Testis (tissue), 3 donors: Measurements from ENCODE around the gene ZNF430. TPM values are rescaled to one million over a fixed set of nuclear protein-coding genes. Genes with fewer than 3 reads are reported as not detected.

Experiments
- DNase-seq: peaks from one replicate; pipeline ENCODE4 v3.0.0-alpha.2; 2019
- H3K27ac ChIP-seq, 2 donors: fragments of 200-600 bp; sonication (generic); one replicate each; pipeline ENCODE4 v1.5.1; 2019
- H3K27me3 ChIP-seq: fragments of 200-600 bp; sonication (generic); one replicate; pipeline ENCODE4 v1.5.1; 2019
- H3K36me3 ChIP-seq: fragments of 200-600 bp; sonication (generic); one replicate; pipeline ENCODE4 v1.5.1; 2017; ENCODE audit warnings: low read depth; ENCODE audit errors: missing control alignments
- H3K4me1 ChIP-seq: fragments of 200-600 bp; sonication (generic); one replicate; pipeline ENCODE4 v1.5.1; 2019
- H3K4me3 ChIP-seq, 2 donors: fragments of 200-600 bp; sonication (generic); one replicate each; pipeline ENCODE4 v1.5.1; 2017 to 2019
- H3K9me3 ChIP-seq: fragments of 200-600 bp; sonication (generic); one replicate; pipeline ENCODE4 v1.5.1; 2017
- CTCF ChIP-seq, 3 experiments: fragments of 450-650 bp in 2 of 3; fragments of 200-600 bp in 1 of 3; sonication (generic) in 1 of 3; IDR thresholded peaks; one replicate each; pipeline ENCODE4 v1.5.1; 2016 to 2019; ENCODE audit warnings: antibody characterized with exemption in 3 of 3, mild to moderate bottlenecking in 2 of 3, moderate library complexity in 1 of 3
- POLR2A ChIP-seq: fragments of 450-650 bp; IDR thresholded peaks from one replicate; pipeline ENCODE4 v1.6.1; 2017; ENCODE audit warnings: antibody characterized with exemption, mild to moderate bottlenecking, moderate library complexity
- intact Hi-C: fragments of 100-400 bp; cut with DNase I; formaldehyde crosslinking; loops from one replicate; pipeline ENCODE4 v1.15.1; 2023; ENCODE audit warnings: low total_unique reads
- polyA plus RNA-seq: library from polyadenylated mRNA; stranded (reverse); fragments of 350-450 nt; fragmentation: Illumina TruSeq; extraction: RNeasy Lipid Tissue Mini Kit (QIAGEN cat#74804); gene quantifications from one replicate; pipeline ENCODE4 v1.2.3, GENCODE V29; 2014; ENCODE audit warnings: low read depth, low replicate concordance; ENCODE audit not compliant: insufficient read depth
- small RNA-seq, 2 donors: library from RNA; depleted of rRNA; stranded (forward); fragments of <200 nt; gene quantifications; one replicate each; pipeline ENCODE3, GENCODE V24; 2016
- total RNA-seq, 2 donors: library from RNA; depleted of rRNA; stranded (reverse); fragments of >200 nt; gene quantifications; one replicate each; pipeline ENCODE4 v1.2.3, GENCODE V29; 2016

ZNF430 gene
- total and polyA plus RNA-seq, 3 donors from 2014 or later, result 3.8 to 11.7 (median 9.2) TPM

GRCh38 chr19:21109116-21109515, 88.7 kb downstream of the ZNF430 start:
- no peak overlapping the region for H3K4me3 ChIP-seq
- TF ChIP-seq POLR2A (no peak), CTCF (IDR thresholded peaks at IDR 0.05) (no peak)
- H3K9me3 ChIP-seq, result no peaks in the 10 kb centered on the region
- H3K27ac ChIP-seq, result no peak overlapping the region
- no peaks in the 10 kb centered on the region for H3K4me1 ChIP-seq
- no peaks in the 10 kb centered on the region for H3K36me3 ChIP-seq
- DNase-seq, result no peak
- intact Hi-C loops, result no loop called here
- no peaks in the 10 kb centered on the region for H3K27me3 ChIP-seq

Small RNA genes lying within 50 kb of the gene (small RNA-seq; reads per million reads assigned to genes)
- 0 reads per million in 2 donors for gene AC008739.3

Other genes starting within 250 kb of the ZNF430 start
- 10 to 100 TPM; 11.1 to 16.1 TPM for gene ZNF66, start 244.4 kb upstream of the ZNF430 start, total RNA-seq
- 0.70 TPM for gene ZNF66, start 244.4 kb upstream of the ZNF430 start, polyA plus RNA-seq
- gene ZNF85, start 97.4 kb upstream of the ZNF430 start, total RNA-seq, result 10 to 100 TPM; 19.7 to 33.0 TPM
- gene ZNF85, start 97.4 kb upstream of the ZNF430 start, polyA plus RNA-seq, result 9.5 TPM
- 10 to 100 TPM; 25.3 to 36.4 TPM for gene ZNF714, start 61.5 kb downstream of the ZNF430 start, total RNA-seq
- 4.2 TPM for gene ZNF714, start 61.5 kb downstream of the ZNF430 start, polyA plus RNA-seq
- gene ZNF431, start 121.4 kb downstream of the ZNF430 start, total RNA-seq, result 10 to 100 TPM; 49.4 to 50.0 TPM
- gene ZNF431, start 121.4 kb downstream of the ZNF430 start, polyA plus RNA-seq, result 12.8 TPM